Stimulated activated CD8-positive, alpha-beta memory T cell treated with anti-CD3 and anti-CD28 coated beads, Interleukin-12 subunit alpha, Interleukin-12 subunit beta, amount 100 ng/mL, for 1 hour (primary cell): ENCODE data around the gene GHRH.

Experiments
- DNase-seq: peaks from one replicate; pipeline ENCODE4 v3.0.0-alpha.2; 2020; ENCODE audit warnings: low read depth

Gene GHRH

DNA sequence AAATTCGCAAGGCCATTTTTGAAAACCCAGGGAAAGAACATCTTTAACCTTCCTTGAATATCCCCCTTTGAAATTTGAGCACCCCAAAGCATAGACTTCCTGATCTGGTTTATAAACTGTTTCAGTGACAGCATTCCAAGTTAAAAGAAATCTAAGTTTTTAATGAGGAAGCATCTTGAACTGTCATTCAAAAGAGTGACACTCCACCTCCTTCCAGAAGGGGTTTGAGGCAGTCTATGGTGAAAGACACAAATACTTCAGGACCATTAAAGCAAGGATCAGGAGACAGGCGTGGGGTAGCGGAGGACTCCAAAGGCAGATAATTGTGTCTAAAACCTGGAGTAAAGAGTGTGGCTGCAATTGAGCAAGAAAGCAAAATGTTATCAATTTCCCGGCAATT lies 691 bp downstream of the GHRH start:
- DNase-seq = no peak

DNA sequence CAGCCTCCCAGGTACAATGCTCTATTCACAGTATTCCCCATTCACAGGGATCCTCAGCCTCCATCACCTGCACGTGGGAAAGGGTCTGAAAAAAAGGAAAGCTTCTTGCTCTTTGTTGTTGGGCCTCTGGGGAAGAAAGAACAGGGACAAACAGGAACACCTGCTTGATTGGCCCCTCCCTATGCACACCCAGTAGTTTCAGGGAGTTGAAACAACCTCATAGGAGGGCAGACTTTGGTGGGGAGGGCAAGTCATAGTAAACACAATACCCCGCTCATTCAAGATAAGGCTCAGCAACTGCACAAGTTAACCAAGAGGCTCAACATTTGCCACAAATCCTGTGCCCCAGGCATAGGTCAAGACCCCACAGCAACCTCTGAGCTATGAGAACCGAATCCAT lies 1.7 kb downstream of the GHRH start:
- DNase-seq = no peak

DNA sequence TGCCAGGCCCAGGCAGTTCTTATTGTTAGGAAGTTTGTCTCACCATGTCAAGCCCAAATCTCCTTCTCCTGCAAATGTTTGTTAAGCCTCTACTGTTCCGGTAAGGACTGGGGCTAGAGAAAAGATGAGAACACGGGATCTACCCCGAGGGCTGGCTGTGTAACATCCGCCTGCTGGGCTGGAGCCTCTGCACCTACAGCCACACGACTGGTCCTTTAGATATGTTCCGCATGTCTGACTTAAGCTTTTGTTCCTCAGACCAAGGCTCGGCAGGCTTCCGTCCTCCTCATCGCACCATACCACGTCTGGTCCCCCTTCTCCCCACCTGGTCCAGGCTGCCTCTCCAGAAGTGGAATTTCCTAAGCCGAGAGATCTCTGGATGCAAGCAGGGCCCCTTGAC lies 2.6 kb downstream of the GHRH start:
- DNase-seq = no peak

DNA sequence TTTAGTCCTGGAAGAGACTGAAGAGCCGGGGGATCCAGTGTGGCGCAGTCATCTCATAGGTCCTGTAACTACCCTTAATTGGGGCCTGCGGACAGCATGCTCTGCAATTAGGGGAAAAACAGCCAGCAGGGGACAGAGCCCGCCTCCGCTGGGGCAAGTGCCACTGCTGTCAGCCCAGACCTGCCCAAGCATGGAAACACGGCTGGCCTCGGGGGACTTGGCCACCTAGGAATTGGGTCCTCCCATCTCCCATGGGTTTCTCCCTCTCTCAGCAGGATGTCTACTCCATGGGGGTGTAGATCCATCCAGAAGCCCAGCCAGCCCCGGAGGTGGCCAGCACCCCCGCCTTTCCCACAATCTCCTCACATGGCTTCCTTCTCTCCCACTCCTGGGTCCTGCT lies 3.6 kb downstream of the GHRH start:
- no peak for DNase-seq

DNA sequence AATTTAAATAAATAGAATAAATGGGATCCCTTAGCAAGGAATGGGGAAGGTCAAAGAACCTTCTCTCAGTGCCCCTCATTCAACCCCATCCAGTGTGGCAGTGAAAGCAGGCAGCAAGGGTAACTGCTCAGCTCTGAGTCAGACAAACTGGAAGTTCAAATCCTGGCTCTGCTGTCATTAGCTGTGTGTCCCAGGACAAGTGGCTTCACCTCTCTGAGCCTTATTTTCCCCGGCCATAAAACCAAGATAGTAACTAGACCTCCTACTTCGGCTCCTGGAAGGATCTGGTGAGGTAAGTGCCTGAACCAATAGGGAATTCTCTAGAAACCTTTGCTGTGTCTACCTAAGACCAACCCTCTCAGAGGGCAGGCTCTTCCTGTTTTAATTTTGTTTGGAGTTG lies 4.1 kb downstream of the GHRH start:
- DNase-seq = no peak

DNA sequence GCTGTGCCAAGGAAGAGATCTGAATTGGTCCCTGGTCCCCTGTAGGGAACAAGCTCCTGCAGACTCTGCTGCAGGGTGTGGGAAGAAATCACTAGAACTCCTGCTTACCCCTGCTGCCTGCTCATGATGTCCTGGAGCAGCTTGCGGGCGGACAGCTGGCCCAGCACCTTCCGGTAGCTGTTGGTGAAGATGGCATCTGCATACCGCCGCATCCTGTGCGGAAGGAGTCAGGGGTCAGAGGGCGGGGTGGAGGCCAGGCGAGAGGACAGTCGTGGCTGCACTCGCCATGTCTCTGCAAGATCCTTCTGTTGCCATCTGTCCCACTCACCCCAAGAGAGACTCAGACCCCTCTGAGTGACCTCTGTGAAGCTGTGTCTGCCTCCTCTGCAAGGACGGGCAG lies 5.3 kb downstream of the GHRH start:
- no peak for DNase-seq

DNA sequence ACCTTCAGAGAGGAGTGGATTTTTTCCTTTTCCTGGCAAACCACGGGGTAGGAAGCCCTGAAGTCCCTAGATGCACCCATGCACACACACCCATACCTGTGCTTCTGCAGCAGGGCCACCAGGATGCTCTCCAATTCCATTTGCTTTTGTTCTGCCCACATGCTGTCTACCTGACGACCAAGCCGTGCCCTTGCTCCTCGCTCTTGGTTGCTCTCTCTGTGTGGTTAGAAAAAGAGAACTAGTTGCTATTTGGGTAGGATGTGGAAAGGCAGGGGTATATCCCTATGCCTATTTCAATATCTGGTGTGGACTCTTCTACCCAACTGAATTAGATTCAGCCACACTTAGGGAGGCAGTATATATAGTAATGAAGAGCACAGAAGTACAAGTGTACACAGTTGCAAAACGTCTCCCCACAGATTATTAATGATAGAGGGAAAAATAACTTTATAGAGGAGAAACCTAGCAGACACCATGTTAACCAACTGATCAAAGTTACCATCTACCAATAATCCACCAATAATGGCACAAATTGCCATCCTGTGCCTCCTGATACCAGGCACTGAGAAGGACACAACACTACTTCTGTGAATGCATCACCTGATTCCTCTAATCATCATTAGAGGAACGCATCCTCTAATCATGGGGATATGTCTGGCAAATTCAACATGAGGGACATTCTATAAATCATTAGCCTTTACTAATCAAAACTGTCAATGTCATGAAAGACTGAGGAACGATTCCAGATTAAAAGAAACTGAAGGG lies 7.3 kb downstream of the GHRH start:
- no peak for DNase-seq

DNA sequence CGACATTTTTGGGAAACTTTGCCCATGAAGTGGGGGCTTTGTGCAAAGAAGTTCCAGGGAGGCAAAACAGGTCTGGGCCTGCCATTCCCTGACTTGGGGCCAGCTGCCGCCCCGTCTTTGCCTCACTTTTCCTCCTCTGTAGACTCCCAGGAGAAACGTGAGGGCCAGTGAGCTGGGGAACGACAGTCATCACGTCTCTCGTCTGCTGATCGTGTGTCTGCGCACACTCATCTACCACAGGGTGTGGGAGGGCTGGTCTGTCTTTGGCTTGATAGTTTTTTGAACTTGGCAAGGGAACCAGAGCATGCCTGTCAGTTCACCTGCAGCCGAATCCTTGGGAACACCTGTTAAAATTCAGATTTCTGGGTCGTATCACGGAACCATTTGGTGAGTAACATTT lies 8.5 kb downstream of the GHRH start:
- no peak for DNase-seq

DNA sequence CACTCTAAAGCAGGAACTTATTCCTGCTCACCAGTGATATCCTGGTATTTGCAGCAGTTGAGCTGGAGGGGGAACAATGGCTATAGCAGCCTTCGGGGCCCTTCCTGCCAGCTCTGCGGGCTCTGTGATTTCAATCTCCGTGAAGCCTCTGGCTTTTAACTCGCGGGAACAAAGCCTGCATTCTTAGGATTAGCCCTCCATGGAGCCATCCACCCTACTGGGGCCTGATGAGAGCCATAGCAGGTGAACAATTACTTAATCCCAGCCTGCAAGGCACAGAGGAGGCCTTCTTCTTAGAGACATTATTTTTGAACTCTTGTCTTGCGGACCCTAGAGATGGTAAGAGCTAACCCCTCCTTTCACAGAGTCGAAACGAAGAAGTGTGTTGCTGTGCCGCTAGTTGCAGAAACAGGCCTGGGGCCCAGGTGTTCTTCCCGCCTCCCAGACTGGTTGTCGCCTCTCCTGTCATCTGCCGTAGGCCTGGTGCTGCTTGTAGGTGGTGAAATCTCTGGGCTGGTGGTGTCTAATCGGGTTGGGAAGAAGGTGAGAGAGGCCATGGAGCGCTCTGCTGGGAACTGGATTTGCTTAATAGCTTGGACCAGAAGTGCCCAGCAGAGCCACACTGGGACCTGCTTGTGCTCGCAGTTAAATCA lies 9.7 kb downstream of the GHRH start:
- no peak for DNase-seq

DNA sequence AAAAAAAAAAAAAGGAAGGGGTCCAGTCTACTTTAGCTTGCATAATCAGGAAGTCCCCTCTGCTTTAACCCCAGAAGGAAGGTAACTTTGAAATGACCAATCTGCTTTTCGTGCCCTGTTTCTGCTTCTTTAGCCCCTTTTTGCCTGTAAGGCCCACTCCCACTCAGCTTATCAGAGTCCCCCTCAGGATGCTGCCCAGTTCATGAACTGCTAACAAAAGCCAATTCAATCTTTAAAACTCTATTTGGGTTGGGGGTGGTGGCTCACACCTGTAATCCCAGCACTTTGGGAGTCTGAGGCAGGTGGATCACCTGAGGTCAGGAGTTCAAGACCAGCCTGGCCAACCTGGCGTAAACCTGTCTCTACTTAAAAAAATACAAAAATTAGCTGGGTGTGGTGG lies 12.3 kb downstream of the GHRH start:
- no peak for DNase-seq

DNA sequence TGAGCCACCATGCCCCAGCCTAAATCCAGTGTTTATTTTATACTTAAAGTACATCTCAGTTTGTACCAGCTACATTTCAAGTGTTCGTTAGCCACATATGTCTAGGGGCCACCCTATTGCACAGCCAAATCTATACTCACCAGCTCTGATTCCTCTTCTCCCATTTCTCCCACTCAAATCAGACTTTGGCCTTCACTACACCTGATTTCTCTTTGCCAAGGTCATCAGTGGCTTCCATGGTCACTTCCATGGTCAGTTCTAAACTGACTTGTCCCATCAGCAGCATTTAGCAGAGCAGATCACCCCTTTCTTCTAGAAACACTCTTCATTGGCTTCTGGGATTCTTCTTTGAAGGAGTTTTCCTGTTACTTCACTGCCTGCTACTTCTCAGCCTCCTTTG lies 14.1 kb downstream of the GHRH start:
- no peak for DNase-seq

DNA sequence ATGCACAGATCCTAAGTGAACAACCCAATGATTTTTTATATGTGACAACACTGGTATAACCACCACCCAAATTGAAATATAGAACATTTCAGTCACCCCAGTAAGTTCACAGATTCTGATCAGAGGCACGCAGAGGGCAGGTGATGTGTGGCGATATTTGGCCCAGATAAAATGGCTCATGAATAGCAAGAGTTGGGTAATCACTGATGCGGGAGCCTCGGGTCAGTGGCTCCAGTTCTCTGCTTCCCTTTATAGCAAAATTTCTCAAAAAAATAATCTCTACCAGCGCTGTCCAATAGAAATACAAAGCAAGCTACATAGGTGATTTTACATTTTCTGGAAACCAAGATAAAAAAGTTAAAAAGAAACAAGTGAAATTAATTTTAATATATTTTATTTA lies 14.9 kb downstream of the GHRH start:
- DNase-seq = no peak

DNA sequence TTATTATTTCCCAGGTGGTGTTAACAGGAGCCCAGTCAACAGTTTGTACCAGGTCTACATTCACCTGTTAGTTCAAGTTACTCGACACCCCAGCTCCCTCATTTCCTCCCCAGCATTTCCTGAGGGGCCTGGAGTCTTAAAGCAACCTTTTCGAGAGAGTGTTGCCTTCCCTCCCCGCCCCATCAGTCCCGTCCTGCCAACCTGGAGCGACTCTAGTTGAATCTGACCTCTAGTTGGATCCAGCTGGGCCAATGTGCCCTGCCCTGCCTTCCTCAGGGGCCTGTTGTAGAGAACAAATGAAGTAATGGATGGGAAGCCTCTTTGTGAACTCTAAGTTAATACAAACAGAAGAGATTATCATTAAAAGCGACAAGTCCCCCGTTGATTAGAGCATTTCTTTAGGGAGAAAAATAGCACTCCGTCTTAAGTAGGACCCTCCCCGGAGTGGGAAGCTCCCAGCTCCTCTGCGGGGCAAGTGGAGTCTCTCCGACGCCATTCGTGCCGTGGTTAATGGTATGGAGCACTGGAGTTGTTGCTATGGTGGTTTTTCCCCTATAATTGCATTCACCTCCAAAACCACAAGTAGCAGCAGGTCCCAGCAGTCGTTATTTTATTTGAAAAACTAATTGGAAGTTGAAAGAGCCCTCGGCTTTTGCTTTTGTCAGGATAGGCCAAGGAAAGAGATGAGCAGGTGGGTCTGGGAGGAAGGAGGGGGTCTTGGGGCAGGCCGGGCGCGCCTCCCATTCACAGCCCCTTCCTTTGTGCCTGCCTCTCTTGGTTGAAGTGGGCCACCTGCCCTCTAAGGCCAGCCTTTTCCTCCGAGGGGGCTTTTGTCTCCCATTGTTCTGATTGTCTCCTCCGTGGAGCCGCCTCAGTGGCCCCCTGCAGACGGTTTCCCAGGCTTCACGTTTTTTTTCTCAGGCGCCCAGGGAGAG lies 16.1 kb downstream of the GHRH start:
- DNase-seq = no peak

DNA sequence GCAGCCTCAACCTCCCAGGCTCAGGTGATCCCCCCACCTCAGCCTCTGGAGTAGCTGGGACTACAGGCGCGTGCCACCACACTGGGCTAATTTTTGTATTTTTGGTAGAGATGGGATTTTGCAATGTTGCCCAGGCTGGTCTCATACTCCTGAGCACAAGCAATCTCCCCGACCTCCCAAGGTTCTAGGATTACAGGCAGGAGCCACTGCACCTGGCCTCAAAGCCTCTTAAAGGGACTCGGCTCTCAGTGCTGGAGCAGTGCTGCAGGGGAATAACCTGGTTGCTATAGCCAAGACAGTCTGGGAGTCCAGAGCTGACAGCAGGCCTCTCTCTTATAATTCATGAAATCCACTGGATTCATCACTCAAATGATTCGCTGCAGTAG lies 17.0 kb downstream of the GHRH start:
- no peak for DNase-seq

DNA sequence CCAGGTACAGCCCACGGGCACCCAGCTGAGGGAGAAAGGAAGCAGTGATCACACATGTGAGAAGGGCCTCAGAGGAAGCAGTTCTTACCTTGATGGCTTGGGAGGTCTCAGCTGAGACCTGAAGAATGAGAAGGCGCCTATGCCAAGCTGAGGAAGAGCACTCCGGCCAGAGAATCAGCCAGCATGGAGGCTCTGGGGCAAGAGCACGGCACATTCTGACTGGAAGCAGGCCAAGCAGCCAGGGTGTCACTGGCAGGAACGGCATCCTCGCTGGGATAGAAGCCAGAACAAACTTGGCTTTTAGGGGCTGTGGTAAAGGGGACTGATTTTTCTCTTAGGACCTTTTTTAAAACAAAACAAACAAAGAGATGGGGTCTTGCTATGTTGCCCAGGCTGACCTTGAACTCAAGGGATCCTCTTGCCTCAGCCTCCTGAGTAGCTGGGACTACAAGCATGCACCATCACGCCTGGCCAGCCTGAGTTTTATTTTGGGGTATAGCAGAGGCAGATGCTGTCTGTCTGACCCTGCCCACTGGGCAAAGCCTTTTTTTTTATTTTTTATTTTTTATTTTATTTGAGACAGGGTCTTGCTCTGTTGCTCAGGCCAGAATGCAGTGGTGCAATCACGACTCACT lies 17.6 kb downstream of the GHRH start:
- no peak for DNase-seq

DNA sequence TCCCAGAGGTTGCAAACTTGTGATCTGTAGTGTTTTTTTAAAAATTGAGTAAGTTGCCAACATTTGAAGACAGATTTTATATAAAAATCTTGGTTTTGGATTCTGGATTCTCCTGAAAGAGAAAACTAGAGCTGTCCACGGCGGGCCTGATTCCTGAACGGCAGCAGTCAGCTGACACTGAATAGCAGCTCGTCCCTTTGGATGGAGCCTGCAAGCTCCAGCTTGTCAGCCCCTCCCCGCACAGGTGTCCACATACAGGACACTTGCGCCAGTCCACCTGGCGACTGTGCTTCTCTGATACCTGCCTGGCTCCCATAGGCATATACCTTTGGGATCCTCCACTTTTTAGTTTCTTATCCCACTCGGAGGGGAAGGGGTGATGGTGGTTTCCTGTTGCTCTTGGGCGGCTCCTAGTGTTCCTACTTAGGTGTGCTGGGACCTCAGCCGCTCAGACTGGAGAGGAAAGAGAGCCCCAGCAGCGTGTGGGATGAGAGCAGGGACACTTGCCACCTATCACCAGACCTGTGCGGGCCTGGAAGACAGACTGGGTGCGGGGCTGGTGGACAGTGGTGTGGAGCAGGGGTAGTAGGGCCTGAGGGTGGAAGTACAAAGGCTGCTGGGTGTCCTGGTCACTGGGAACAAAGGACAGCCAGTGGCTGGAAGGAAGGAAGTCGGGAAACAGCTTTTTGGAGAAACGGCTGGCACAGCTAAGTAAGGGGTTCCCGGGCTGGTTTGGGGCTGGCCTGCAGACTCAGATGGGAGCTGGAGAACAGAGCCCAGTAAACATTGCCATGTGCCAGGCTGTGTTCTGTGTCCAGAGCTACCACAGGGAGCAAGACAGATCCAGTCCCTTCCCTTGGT lies 18.3 kb downstream of the GHRH start:
- DNase-seq = no peak

DNA sequence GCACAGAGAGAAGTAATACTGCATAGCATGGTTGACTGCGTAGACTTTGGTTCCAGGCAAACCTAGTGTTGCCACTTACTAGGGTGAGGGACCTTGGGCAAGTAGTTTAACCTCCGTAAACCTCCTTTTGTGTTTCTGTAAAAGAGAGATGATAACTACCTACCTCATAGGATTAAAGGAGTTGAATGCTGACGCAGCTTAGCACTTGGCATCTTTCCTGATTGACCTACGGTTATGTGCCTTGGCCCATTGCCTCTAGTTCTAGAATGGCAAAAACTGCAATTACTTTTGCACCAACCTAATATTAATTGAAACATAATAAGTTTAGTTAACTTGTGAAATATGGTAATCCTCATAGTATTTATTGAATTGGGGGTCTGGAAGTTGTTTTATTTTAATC lies 19.1 kb downstream of the GHRH start:
- DNase-seq = no peak

DNA sequence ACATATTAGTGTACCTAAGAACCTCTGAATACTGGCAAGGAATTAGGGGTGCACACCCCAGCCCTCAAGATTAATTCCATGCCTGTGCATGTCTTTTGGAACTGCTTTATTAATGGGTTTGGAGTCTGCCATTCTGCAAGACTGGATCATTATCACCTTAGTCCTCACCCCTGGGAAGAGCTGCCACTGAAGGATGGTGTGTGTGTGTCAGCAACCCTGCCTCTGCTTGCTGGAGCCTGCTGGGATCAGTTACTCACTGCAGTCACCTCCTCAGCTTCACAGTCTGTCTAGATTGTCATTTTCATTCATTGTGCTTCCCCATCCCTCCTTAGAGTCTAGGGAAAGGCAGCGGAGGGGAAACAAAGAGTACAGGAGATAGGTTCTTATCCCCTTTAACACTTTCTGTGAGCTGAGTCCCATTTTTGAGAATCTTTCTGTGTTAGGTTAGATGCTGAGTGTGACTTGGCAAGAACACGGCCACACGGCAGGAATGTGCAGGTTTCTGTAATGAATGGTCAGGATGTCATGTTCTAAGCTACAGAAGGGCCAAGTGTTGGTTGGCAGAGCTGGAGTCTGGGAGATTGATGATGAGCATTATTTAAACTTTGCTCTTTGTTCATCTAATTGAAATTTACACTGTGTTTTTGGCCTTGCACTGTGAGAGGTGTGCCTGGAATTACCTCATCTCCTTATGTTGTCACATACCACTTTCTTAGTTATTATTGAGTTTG lies 21.1 kb downstream of the GHRH start:
- no peak for DNase-seq

DNA sequence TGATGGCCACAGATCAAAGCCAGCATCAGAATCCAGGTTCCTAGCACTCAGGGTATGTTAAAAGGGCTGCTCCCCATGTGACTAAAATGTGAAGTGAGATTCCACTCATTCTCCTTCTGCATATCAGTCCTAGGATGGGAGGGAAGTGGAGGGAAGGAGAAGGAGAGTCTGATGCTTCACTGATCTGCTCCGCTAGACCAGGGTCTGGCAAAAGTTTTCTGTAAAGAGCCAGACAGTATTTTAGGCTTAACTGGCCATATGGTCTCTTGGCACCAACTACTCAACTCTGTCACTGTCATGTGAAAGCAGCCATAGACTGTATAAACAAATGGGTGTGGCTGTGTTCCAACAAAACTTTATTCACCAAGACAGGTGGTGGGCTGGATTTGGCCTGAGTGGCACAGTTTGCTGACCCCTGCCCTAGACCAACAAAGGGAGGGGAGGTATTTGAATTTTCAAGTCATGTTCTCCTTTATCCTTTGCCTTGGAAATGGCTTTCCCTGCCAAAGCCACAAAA lies 22.6 kb downstream of the GHRH start:
- DNase-seq = no peak

DNA sequence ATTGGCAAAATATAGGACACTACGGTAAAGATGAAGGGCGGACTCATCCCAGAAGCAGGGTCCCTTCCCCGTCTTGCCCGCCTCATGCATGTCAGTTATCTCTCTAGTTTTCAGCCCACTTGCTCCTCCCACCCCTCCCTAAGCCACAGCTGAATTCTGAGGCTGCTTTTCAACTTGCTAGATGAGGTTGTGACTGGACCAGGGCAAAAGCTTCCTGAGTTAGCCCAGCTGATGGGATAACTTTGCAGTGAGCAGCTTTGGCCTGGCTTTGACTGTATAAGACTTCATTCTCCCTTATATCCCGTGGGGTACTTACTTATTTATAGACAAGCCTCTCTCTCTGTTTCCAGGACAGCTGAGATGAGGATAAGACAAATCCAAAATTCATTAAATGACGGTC lies 23.2 kb downstream of the GHRH start:
- DNase-seq = no peak

DNA sequence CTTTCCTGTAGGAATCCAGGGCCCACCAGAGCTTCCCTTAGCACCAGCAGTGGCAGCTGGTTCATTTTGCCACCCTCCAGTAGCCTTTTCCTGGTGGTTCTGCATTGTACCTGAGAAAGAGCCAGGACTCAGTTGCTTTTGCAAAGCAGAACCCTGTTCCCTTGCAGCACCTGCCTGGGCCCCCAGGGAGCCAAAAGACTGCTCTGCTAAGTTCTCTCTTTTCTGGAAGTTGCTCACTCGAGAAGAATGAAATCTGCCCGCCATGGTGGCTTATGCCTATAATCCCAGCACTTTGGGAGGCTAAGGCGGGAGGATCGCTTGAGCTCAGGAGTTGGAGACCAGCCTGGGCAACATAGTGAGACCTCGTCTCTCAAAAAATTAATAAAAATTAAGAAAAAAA lies 24.0 kb downstream of the GHRH start:
- DNase-seq = no peak
